Breast epithelium (tissue), 3 donors: Measurements from ENCODE around the gene PGD.

ENCODE experiments used
- POLR2A ChIP-seq: fragments of 450-650 bp; IDR thresholded peaks from one replicate; pipeline ENCODE4 v1.6.1; 2016; ENCODE audit warnings: antibody characterized with exemption, mild to moderate bottlenecking, moderate library complexity
- TF ChIP-seq, protein P1 (sequence below), 3 donors: fragments of 450-650 bp; IDR thresholded peaks; one replicate each; pipeline ENCODE4 v1.5.1; 2016 to 2017; ENCODE audit warnings: antibody characterized with exemption in 3 of 3, mild to moderate bottlenecking in 3 of 3, moderate library complexity in 3 of 3

DNA sequence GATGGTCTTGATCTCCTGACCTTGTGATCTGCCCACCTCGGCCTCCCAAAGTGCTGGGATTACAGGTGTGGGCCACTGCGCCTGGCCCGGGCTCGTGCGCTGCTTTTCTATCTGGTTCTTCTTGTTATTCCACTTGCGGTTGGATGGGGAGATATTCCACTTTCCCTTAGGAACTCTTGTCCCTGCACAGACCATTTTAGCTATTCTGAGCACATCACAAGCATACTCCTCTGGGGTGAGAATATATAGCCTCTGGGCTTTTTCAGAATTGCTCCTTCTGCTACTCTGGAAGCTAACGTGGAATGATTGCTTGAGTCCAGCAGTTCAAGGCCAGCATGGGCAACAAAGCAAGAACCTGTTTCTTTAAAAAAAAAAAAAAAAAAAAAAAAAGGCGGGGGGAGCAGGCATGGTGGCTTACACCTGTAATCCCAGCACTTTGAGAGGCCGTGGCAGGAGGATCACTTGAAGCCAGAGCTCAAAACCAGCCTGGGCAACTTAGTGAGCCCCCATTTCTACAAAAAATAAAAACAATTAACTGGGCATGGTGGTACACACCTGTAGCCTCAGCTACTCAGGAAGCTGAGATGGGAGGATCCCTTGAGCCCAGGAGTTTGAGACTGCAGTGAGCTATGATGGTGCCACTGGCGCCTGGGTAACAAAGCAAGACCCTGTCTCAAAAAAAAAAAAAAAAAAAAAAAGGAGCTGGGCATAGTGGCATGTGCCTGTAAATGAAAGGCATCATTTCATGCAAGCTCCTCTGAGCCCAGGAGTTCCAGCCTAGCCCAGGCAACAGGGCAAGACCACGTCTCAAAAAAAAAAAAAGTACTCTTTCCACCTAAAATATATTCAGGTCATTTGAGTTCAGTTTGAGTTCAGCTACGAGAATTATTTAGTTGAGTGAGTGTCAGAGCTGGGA, 11.8 kb upstream of the PGD start:
- TF ChIP-seq, protein P1, sequence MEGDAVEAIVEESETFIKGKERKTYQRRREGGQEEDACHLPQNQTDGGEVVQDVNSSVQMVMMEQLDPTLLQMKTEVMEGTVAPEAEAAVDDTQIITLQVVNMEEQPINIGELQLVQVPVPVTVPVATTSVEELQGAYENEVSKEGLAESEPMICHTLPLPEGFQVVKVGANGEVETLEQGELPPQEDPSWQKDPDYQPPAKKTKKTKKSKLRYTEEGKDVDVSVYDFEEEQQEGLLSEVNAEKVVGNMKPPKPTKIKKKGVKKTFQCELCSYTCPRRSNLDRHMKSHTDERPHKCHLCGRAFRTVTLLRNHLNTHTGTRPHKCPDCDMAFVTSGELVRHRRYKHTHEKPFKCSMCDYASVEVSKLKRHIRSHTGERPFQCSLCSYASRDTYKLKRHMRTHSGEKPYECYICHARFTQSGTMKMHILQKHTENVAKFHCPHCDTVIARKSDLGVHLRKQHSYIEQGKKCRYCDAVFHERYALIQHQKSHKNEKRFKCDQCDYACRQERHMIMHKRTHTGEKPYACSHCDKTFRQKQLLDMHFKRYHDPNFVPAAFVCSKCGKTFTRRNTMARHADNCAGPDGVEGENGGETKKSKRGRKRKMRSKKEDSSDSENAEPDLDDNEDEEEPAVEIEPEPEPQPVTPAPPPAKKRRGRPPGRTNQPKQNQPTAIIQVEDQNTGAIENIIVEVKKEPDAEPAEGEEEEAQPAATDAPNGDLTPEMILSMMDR (IDR thresholded peaks at IDR 0.05): no peak
- no peak for TF ChIP-seq POLR2A
